Tibial nerve (tissue), 4 donors: Measurements from ENCODE around the gene CLDN9. TPM values are rescaled to one million over a fixed set of nuclear protein-coding genes. Genes with fewer than 3 reads are reported as not detected.
A peak's percentile ranks its signal among the peaks of the same experiment; 100 is the strongest.

ENCODE experiments used
- DNase-seq, 2 donors: peaks; one replicate each; pipeline ENCODE4 v3.0.0-alpha.2; 2019; ENCODE audit warnings: low spot score in 2 of 2
- H3K27ac ChIP-seq, 4 donors: fragments of 200-600 bp; sonication (generic) in 3 of 4; one replicate each; pipeline ENCODE4 v1.5.1; 2017 to 2019; ENCODE audit warnings: mild to moderate bottlenecking in 1 of 4
- H3K27me3 ChIP-seq, 2 donors: fragments of 200-600 bp; sonication (generic) in 1 of 2; one replicate each; pipeline versions ENCODE4 v1.5.1 to v1.6.0; 2017 to 2019
- H3K36me3 ChIP-seq, 3 donors: fragments of 200-600 bp; sonication (generic); one replicate each; pipeline ENCODE4 v1.5.1; 2018 to 2019
- H3K4me1 ChIP-seq, 4 donors: fragments of 200-600 bp; sonication (generic) in 3 of 4; one replicate each; pipeline ENCODE4 v1.5.1; 2017 to 2019
- H3K4me3 ChIP-seq, 4 donors: fragments of 200-600 bp; sonication (generic) in 3 of 4; one replicate each; pipeline ENCODE4 v1.5.1; 2017 to 2019; ENCODE audit warnings: mild to moderate bottlenecking in 1 of 4, moderate library complexity in 1 of 4
- H3K9me3 ChIP-seq, 4 donors: fragments of 200-600 bp; sonication (generic) in 3 of 4; one replicate each; pipeline ENCODE4 v1.5.1; 2017 to 2019
- CTCF ChIP-seq, 5 experiments: fragments of 200-600 bp in 3 of 5; fragments of 450-650 bp in 2 of 5; sonication (generic) in 3 of 5; IDR thresholded peaks; one replicate each; pipeline ENCODE4 v1.5.1; 2016 to 2019; ENCODE audit warnings: antibody characterized with exemption in 5 of 5, mild to moderate bottlenecking in 3 of 5, moderate library complexity in 2 of 5
- EP300 ChIP-seq, 2 donors: sonication (generic); formaldehyde crosslinking; IDR thresholded peaks; one replicate each; pipeline ENCODE4 v1.6.1; 2017; ENCODE audit warnings: antibody characterized with exemption in 2 of 2, mild to moderate bottlenecking in 1 of 2
- POLR2A ChIP-seq, 2 donors: fragments of 450-650 bp; IDR thresholded peaks; one replicate each; pipeline ENCODE4 v1.6.1; 2017; ENCODE audit warnings: antibody characterized with exemption in 2 of 2, mild to moderate bottlenecking in 2 of 2, moderate library complexity in 2 of 2
- WGBS, 2 donors: methylation state at CpG; one replicate each; pipeline ENCODE4 v1.1.5; 2018; 5-methylcytosine and 5-hydroxymethylcytosine counted together
- total RNA-seq, 4 donors: library from RNA; depleted of rRNA; stranded (reverse); fragments of >200 nt; gene quantifications; one replicate each; pipeline ENCODE4 v1.1.0, GENCODE V29; 2016

Gene CLDN9
- total RNA-seq, 4 donors from 2014 or later, result 0.30 TPM; not detected in 3

GRCh38 chr16:2966043-2966807, 46.5 kb upstream of the CLDN9 start:
- peaks cover 2 to 72% of the 10 kb centered on the region in 2 donors for H3K27me3 ChIP-seq

GRCh38 chr16:2966808-2967191, 45.9 kb upstream of the CLDN9 start:
- WGBS, 2 donors, result 7 to 9% methylated on average over 3 to 33 of the region's 46 CpGs
- Histone ChIP-seq H3K27me3 (peaks cover 2 to 66% of the 10 kb centered on the region in 2 donors), H3K27ac (no peak overlapping the region), H3K4me1 (peaks cover 0 to 89% (median 39%) of the 10 kb centered on the region in 4 donors), H3K9me3 (no peaks in the 10 kb centered on the region), H3K4me3 (peak overlapping the region in 1 of 4 donors; percentile 31), H3K36me3 (peaks cover 0 to 4% (median 0%) of the 10 kb centered on the region in 3 donors)
- no peak for DNase-seq
- TF ChIP-seq POLR2A (IDR thresholded peaks at IDR 0.05) (no peak), EP300 (IDR thresholded peaks at IDR 0.05) (no peak), CTCF (IDR thresholded peaks at IDR 0.05) (no peak)

More at GRCh38 chr16:2966043-2966807, 46.5 kb upstream of the CLDN9 start:
- no peaks in the 10 kb centered on the region for H3K36me3 ChIP-seq
- TF ChIP-seq POLR2A (IDR thresholded peaks at IDR 0.05) (no peak), EP300 (IDR thresholded peaks at IDR 0.05) (no peak), CTCF (IDR thresholded peaks at IDR 0.05) (no peak)
- H3K4me1 ChIP-seq, result peaks cover 0 to 88% (median 39%) of the 10 kb centered on the region in 4 donors
- WGBS, 2 donors, result 57 to 61% methylated on average over 23 to 26 of the region's 39 CpGs
- H3K27ac ChIP-seq, result no peak overlapping the region
- H3K9me3 ChIP-seq, result no peaks in the 10 kb centered on the region
- DNase-seq, result no peak
- H3K4me3 ChIP-seq, result peak overlapping the region in 1 of 4 donors; percentile 31

- H3K27me3 ChIP-seq, result peaks cover 2 to 62% of the 10 kb centered on the region in 2 donors
- H3K36me3 ChIP-seq, result peaks cover 0 to 8% (median 0%) of the 10 kb centered on the region in 3 donors
- H3K9me3 ChIP-seq, result no peaks in the 10 kb centered on the region
- WGBS, 2 donors, result 20% methylated on average over 2 to 12 of the region's 51 CpGs
- H3K27ac ChIP-seq, result no peak overlapping the region
- H3K4me1 ChIP-seq, result peaks cover 0 to 86% (median 39%) of the 10 kb centered on the region in 4 donors
- H3K4me3 ChIP-seq, result peak overlapping the region in 1 of 4 donors; percentile 31
- no peak for DNase-seq
- TF ChIP-seq EP300 (IDR thresholded peaks at IDR 0.05) (no peak), CTCF (IDR thresholded peaks at IDR 0.05) (no peak), POLR2A (IDR thresholded peaks at IDR 0.05) (no peak)
These were observed 45.5 kb upstream of the CLDN9 start for GRCh38 chr16:2967211-2967631.

GRCh38 chr16:2967721-2968161, 45.0 kb upstream of the CLDN9 start:
- Histone ChIP-seq H3K27me3 (peaks cover 2 to 57% of the 10 kb centered on the region in 2 donors), H3K4me1 (peaks cover 0 to 80% (median 38%) of the 10 kb centered on the region in 4 donors), H3K36me3 (peaks cover 0 to 14% (median 0%) of the 10 kb centered on the region in 3 donors), H3K4me3 (no peak overlapping the region), H3K27ac (no peak overlapping the region), H3K9me3 (no peaks in the 10 kb centered on the region)
- no peak for DNase-seq
- 49 to 58% methylated on average over 25 to 33 of the region's 33 CpGs for WGBS, 2 donors
- TF ChIP-seq POLR2A (IDR thresholded peaks at IDR 0.05), result no peak
- no peak for TF ChIP-seq CTCF (IDR thresholded peaks at IDR 0.05)
- TF ChIP-seq EP300 (IDR thresholded peaks at IDR 0.05), result no peak

- no peak for DNase-seq
- Histone ChIP-seq H3K27ac (no peak overlapping the region), H3K4me1 (peaks cover 0 to 74% (median 35%) of the 10 kb centered on the region in 4 donors), H3K27me3 (peaks cover 2 to 51% of the 10 kb centered on the region in 2 donors), H3K36me3 (peaks cover 0 to 18% (median 0%) of the 10 kb centered on the region in 3 donors), H3K9me3 (no peaks in the 10 kb centered on the region), H3K4me3 (peak overlapping the region; percentile 44 to 84 (median 52))
- TF ChIP-seq CTCF (IDR thresholded peaks at IDR 0.05) (no peak), EP300 (IDR thresholded peaks at IDR 0.05) (no peak), POLR2A (IDR thresholded peaks at IDR 0.05) (no peak)
- 16 to 22% methylated on average over 15 to 18 of the region's 18 CpGs for WGBS, 2 donors
These were observed 44.4 kb upstream of the CLDN9 start for GRCh38 chr16:2968368-2968737.
